Fibroblast of lung (primary cell): ENCODE results near the gene NUP58. TPM values are rescaled to one million over a fixed set of nuclear protein-coding genes. Genes with fewer than 3 reads are reported as not detected.

Experiments
- DNase-seq, 2 donors: peaks; one replicate each; pipeline versions ENCODE4 v3.0.0 to v3.0.0-alpha.2; 2010; ENCODE audit warnings: low read depth in 2 of 2
- H2AFZ ChIP-seq: 2 replicates; pipeline ENCODE4 v1.5.1; 2012; ENCODE audit warnings: low read length, control low read depth, inconsistent platforms
- H3K27ac ChIP-seq: 2 replicates; pipeline ENCODE4 v1.5.1; 2011; ENCODE audit warnings: low read length, control low read depth; ENCODE audit not compliant: insufficient read depth
- H3K27me3 ChIP-seq: 2 replicates; pipeline ENCODE4 v1.5.1; 2011; ENCODE audit warnings: mild to moderate bottlenecking, low read length; ENCODE audit not compliant: control insufficient read depth, insufficient read depth
- H3K36me3 ChIP-seq: 2 replicates; pipeline ENCODE4 v1.5.1; 2011; ENCODE audit warnings: low read length; ENCODE audit not compliant: control insufficient read depth, insufficient read depth
- H3K4me1 ChIP-seq: 2 replicates; pipeline ENCODE4 v1.5.1; 2011; ENCODE audit warnings: low read length; ENCODE audit not compliant: control insufficient read depth, insufficient read depth; ENCODE audit errors: extremely low read depth
- H3K4me2 ChIP-seq: 2 replicates; pipeline ENCODE4 v1.5.1; 2011; ENCODE audit warnings: low read length, control low read depth; ENCODE audit not compliant: insufficient read depth; ENCODE audit errors: extremely low read depth
- H3K4me3 ChIP-seq, 4 experiments: fragments of 200-600 bp in 1 of 4; sonication (generic) in 1 of 4; replicated peaks in 1 of 4; 2 replicates each; pipeline ENCODE4 v1.5.1; 2011 to 2016; ENCODE audit warnings: low read length in 4 of 4, low read depth in 3 of 4, mild to moderate bottlenecking in 3 of 4, control low read depth in 2 of 4, inconsistent platforms in 1 of 4, mixed read lengths in 1 of 4; ENCODE audit not compliant: insufficient read depth in 1 of 4; ENCODE audit errors: control extremely low read depth in 1 of 4
- H3K79me2 ChIP-seq: 2 replicates; pipeline ENCODE4 v1.5.1; 2012; ENCODE audit warnings: mild to moderate bottlenecking, low read length, inconsistent platforms; ENCODE audit not compliant: control insufficient read depth, insufficient read depth
- H3K9ac ChIP-seq: 2 replicates; pipeline ENCODE4 v1.5.1; 2011; ENCODE audit warnings: mild to moderate bottlenecking, low read length, control low read depth; ENCODE audit not compliant: insufficient read depth
- H3K9me3 ChIP-seq: 2 replicates; pipeline ENCODE4 v1.5.1; 2012; ENCODE audit warnings: low read depth, low read length; ENCODE audit not compliant: control insufficient read depth, insufficient read depth
- H4K20me1 ChIP-seq: 2 replicates; pipeline ENCODE4 v1.5.1; 2011; ENCODE audit warnings: low read length; ENCODE audit not compliant: control insufficient read depth, insufficient read depth; ENCODE audit errors: extremely low read depth
- CTCF ChIP-seq, 2 donors: IDR thresholded peaks in 1 of 2; conservative IDR thresholded peaks in 1 of 2; 1 replicate in 1 of 2; 2 replicates in 1 of 2; pipeline ENCODE4 v1.5.1; 2011 to 2012; ENCODE audit warnings: low read length in 2 of 2, control low read depth in 1 of 2, inconsistent platforms in 1 of 2, low read depth in 1 of 2, mild to moderate bottlenecking in 1 of 2
- EZH2 ChIP-seq: IDR thresholded peaks from 2 replicates; pipeline ENCODE4 v1.5.1; 2012; ENCODE audit warnings: low read length, control low read depth, mild to moderate bottlenecking; ENCODE audit errors: missing control alignments
- polyA plus RNA-seq, 2 donors: library from polyadenylated mRNA; depleted of rRNA in 1 of 2; stranded (reverse) in 1 of 2; unstranded in 1 of 2; fragments of >200 nt; gene quantifications; 2 replicates each; pipeline ENCODE4 v1.2.1, GENCODE V29; 2011 to 2012; ENCODE audit warnings: missing spikeins in 1 of 2
- total RNA-seq: library from RNA; depleted of rRNA; stranded (reverse); fragments of >200 nt; gene quantifications from 2 replicates; pipeline ENCODE4 v1.2.1, GENCODE V29; 2014

The NUP58 gene
- total and polyA plus RNA-seq, 2 donors (not counting 1 experiment from before 2014, with no cell fraction given): 39.3 to 57.6 TPM

GRCh38 chr13:25378528-25378927 lies 77.1 kb downstream of the NUP58 start:
- Histone ChIP-seq H3K36me3 (no peaks in the 10 kb centered on the region), H4K20me1 (no peaks in the 10 kb centered on the region), H3K9ac (no peak overlapping the region), H3K27ac (no peak overlapping the region), H3K79me2 (no peaks in the 10 kb centered on the region), H3K9me3 (no peaks in the 10 kb centered on the region), H3K27me3 (peaks cover 9% of the 10 kb centered on the region), H3K4me2 (no peak overlapping the region), H3K4me3 (no peak overlapping the region), H3K4me1 (no peaks in the 10 kb centered on the region), H2AFZ (no peak overlapping the region)
- DNase-seq: no peak
- TF ChIP-seq CTCF (conservative IDR thresholded peaks at IDR 0.05 in 1 of 2, IDR thresholded peaks at IDR 0.05 in 1 of 2; ENCODE audit: low read depth in 1 of 2, low read length in 2 of 2): no peak
- TF ChIP-seq EZH2: no peak

- Histone ChIP-seq H3K9ac (no peak overlapping the region), H3K36me3 (no peaks in the 10 kb centered on the region), H3K4me2 (no peak overlapping the region), H3K9me3 (no peaks in the 10 kb centered on the region), H3K79me2 (no peaks in the 10 kb centered on the region), H2AFZ (no peak overlapping the region), H3K4me3 (no peak overlapping the region), H4K20me1 (no peaks in the 10 kb centered on the region), H3K27me3 (peaks cover 6% of the 10 kb centered on the region), H3K4me1 (no peaks in the 10 kb centered on the region), H3K27ac (no peak overlapping the region)
- no peak for DNase-seq
- TF ChIP-seq EZH2: no peak
- no peak for TF ChIP-seq CTCF (conservative IDR thresholded peaks at IDR 0.05 in 1 of 2, IDR thresholded peaks at IDR 0.05 in 1 of 2; ENCODE audit: low read depth in 1 of 2, low read length in 2 of 2)
These were observed 77.6 kb downstream of the NUP58 start for GRCh38 chr13:25379011-25379410.

GRCh38 chr13:25380082-25380481 lies 78.7 kb downstream of the NUP58 start:
- Histone ChIP-seq H3K4me3 (no peak overlapping the region), H3K9me3 (no peaks in the 10 kb centered on the region), H3K36me3 (no peaks in the 10 kb centered on the region), H3K27me3 (no peaks in the 10 kb centered on the region), H3K79me2 (no peaks in the 10 kb centered on the region), H3K4me1 (no peaks in the 10 kb centered on the region), H2AFZ (no peak overlapping the region), H3K9ac (no peak overlapping the region), H3K4me2 (no peak overlapping the region), H4K20me1 (no peaks in the 10 kb centered on the region), H3K27ac (no peak overlapping the region)
- no peak for TF ChIP-seq EZH2
- TF ChIP-seq CTCF (conservative IDR thresholded peaks at IDR 0.05 in 1 of 2, IDR thresholded peaks at IDR 0.05 in 1 of 2; ENCODE audit: low read depth in 1 of 2, low read length in 2 of 2): no peak
- no peak for DNase-seq
